Measurements from ENCODE around the gene ZNF821. TPM values are rescaled to one million over a fixed set of nuclear protein-coding genes. Genes with fewer than 3 reads are reported as not detected.
"Not testable (repeated sequence)": the region's sequence is repeated elsewhere in the genome, so short reads cannot be mapped to it uniquely, and the experiment has no call there.

ZNF821 gene
- total RNA-seq, 1 donor from 2014 or later = 5.6 TPM

DNA sequence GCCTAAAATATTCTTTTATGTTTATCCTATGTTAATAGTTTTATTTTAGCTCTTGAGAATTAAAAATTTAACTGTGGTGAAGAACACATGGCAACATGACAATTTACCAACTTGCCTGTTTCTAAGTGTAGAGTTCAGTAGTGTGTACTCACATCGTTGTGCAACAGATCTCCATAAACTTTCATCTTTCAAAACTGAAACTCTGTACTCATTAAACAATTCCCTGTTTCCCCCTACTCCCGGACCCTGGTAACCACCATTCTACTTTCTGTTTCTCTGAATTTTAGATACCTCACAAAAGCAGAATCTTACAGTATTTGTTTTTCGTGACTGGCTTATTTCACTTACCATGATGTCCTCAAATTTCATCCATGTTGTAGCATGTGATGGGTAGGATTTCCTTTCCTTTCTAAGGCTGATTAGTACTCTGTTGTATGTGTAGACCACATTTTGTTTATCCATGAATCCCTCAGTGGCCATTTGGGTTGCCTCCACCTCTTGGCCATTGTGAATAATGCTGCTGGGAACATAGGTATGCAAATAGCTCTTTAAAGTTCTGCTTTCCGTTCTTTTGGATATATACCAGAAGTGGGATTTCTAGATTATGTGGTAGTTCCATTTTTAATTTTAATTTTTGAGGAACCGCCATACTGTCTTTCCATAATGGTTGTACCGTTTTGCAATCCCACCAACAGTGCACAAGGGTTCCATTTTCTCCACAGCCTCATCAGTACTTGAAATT is 28.7 kb upstream of the ZNF821 start:
- TF ChIP-seq CTCF (IDR thresholded peaks at IDR 0.05) = no peak

GRCh38 chr16:71911121-71911520 is 27.1 kb upstream of the ZNF821 start:
- peaks cover 27% of the 10 kb centered on the region for H3K4me1 ChIP-seq
- peaks cover 17% of the 10 kb centered on the region for H3K36me3 ChIP-seq
- no peak for TF ChIP-seq CTCF (IDR thresholded peaks at IDR 0.05)
- no peak overlapping the region for H3K27ac ChIP-seq
- DNase-seq (no peak), ATAC-seq (no peak)
- intact Hi-C loops (cut with DNase I) = no loop called here
- no peaks in the 10 kb centered on the region for H3K9me3 ChIP-seq
- H3K27me3 ChIP-seq = no peaks in the 10 kb centered on the region
- H3K4me3 ChIP-seq = no peak overlapping the region

More for the DNA sequence above, 28.7 kb upstream of the ZNF821 start:
- intact Hi-C loops (cut with DNase I) = no loop called here
- Histone ChIP-seq H3K4me1 (peaks cover 29% of the 10 kb centered on the region), H3K27me3 (no peaks in the 10 kb centered on the region), H3K9me3 (no peaks in the 10 kb centered on the region), H3K36me3 (peaks cover 24% of the 10 kb centered on the region), H3K4me3 (no peak overlapping the region), H3K27ac (no peak overlapping the region)
- ATAC-seq (no peak), DNase-seq (no peak)

DNA sequence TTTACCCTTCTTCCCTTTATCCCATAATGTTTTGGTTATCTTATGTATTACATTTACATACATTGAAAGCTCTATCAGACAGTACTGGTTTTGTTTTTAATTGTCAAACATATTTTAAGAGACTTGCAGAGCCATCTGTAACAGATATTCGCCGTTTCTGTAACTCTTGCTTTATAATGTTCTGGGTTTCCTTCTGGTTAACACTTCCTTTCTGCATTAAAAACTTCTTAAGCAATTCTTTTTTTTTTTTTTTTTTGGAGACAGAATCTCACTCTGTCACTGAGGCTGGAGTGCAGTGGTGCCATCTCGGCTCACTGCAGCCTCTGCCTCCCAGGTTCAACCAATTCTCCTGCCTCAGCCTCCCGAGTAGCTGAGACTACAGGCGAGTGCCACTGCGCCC is 21.8 kb upstream of the ZNF821 start:
- H3K4me3 ChIP-seq; DNase-seq; H3K9me3 ChIP-seq; H3K27ac ChIP-seq; H3K27me3 ChIP-seq; ATAC-seq; intact Hi-C loops (cut with DNase I): not testable (repeated sequence)
- Histone ChIP-seq H3K36me3 (peaks cover 10% of the 10 kb centered on the region), H3K4me1 (peaks cover 14% of the 10 kb centered on the region)

DNA sequence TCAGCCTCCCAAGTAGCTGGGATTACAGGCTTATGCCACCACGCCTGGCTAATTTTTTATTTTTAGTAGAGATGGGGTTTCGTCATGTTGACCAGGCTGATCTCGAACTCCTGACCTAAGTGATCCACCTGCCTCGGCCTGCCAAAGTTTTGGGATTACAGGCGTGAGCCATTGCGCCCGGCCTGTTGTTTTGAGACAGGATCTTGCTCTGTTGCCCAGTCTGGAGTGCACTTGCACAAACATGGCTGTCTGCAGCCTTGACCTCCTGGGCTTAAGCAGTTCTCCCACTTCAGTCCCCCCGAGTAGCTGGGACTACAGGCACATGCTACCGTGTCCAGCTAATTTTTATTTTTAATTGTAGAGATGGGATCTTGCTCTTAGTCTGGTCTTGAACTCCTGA is 20.3 kb upstream of the ZNF821 start:
- H3K4me1 ChIP-seq = peaks cover 20% of the 10 kb centered on the region
- no peak overlapping the region for H3K4me3 ChIP-seq
- intact Hi-C loops (cut with DNase I) = no loop called here
- H3K27me3 ChIP-seq = no peaks in the 10 kb centered on the region
- DNase-seq (no peak), ATAC-seq (no peak)
- H3K9me3 ChIP-seq = no peaks in the 10 kb centered on the region
- H3K27ac ChIP-seq = no peak overlapping the region
- peaks cover 6% of the 10 kb centered on the region for H3K36me3 ChIP-seq
- no peak for TF ChIP-seq CTCF (IDR thresholded peaks at IDR 0.05)

DNA sequence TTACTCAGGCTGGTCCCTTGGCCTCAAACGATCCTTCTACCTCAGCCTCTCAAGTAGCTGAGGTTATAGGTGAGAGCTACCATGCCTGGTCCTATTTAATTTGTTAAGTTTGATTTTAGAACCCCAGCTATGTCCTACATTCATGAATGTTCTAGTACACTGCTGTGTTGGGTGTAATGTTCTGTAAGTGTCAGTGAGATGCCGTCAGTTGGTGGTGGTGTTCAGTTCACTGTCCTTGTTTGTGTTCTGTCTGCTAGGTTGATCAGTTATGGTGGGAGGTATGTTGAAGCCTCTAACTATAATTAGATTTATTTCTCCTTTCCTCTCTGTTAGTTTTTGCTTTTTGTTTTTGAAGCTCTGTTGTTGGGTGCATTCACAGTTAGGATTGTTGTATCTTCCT is 19.6 kb upstream of the ZNF821 start:
- ATAC-seq (no peak), DNase-seq (no peak)

More for the DNA sequence above, 19.6 kb upstream of the ZNF821 start:
- no peaks in the 10 kb centered on the region for H3K36me3 ChIP-seq
- TF ChIP-seq CTCF (IDR thresholded peaks at IDR 0.05) = no peak
- intact Hi-C loops (cut with DNase I) = no loop called here
- H3K9me3 ChIP-seq = no peaks in the 10 kb centered on the region
- no peak overlapping the region for H3K27ac ChIP-seq
- no peak overlapping the region for H3K4me3 ChIP-seq
- no peaks in the 10 kb centered on the region for H3K27me3 ChIP-seq
- peaks cover 24% of the 10 kb centered on the region for H3K4me1 ChIP-seq

Data from upper lobe of right lung (tissue), 1 donor.